HL-60 (cell line): ENCODE data around the gene MICB.

Experiments used
- DNase-seq, 2 experiments: peaks; one replicate each; pipeline ENCODE4 v3.0.0-alpha.2; 2010 to 2020; ENCODE audit warnings: low read depth in 1 of 2, low spot score in 1 of 2
- H3K27ac ChIP-seq: fragments of 250-450 bp; sonication (Bioruptor Pico); replicated peaks from 2 replicates; pipeline ENCODE4 v1.5.1; 2020; ENCODE audit warnings: mild to moderate bottlenecking, moderate library complexity
- H3K27me3 ChIP-seq: fragments of 250-450 bp; sonication (Bioruptor Pico); 2 replicates; pipeline ENCODE4 v1.5.1; 2021; ENCODE audit warnings: mild to moderate bottlenecking, moderate library complexity; ENCODE audit not compliant: insufficient read depth, poor library complexity, severe bottlenecking
- H3K4me3 ChIP-seq: replicated peaks from 2 replicates; pipeline ENCODE4 v1.5.1; 2011; ENCODE audit warnings: mild to moderate bottlenecking, control low read depth, low read length; ENCODE audit not compliant: insufficient read depth
- CTCF ChIP-seq: IDR thresholded peaks from one replicate; pipeline ENCODE4 v1.5.1; 2011; ENCODE audit warnings: low read length, control low read depth, inconsistent platforms; ENCODE audit not compliant: insufficient read depth
- GABPA ChIP-seq: IDR thresholded peaks from 2 replicates; pipeline ENCODE4 v1.6.1; 2012; ENCODE audit warnings: low read depth
- POLR2AphosphoS5 ChIP-seq: IDR thresholded peaks from 2 replicates; pipeline ENCODE4 v1.6.1; 2012; ENCODE audit warnings: low read depth
- REST ChIP-seq: IDR thresholded peaks from 2 replicates; pipeline ENCODE4 v1.6.1; 2012; ENCODE audit warnings: low read depth; ENCODE audit not compliant: insufficient replicate concordance
- SPI1 ChIP-seq: IDR thresholded peaks from 2 replicates; pipeline ENCODE4 v1.6.1; 2012; ENCODE audit warnings: low read depth, mild to moderate bottlenecking, borderline replicate concordance

MICB gene

DNA sequence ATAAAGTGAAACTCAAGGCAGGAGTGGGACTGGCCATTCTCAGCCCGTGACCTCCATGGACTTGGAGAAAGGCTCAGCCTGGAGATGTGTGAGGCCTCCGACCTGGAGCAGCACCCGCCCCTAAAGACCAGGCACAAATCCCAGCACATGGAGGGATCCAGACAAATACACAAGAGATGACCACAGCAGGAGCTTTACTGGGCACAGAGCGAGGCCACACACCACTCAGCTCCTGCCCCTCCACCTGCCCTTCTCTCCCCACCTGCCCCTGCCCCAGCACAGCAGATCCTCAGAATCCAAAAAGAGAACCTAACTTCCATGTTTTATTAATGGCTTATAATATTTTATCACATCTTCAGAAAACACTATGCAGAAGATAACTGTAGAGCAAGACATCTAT is 20.4 kb upstream of the MICB start:
- no peak overlapping the region for H3K27ac ChIP-seq
- H3K27me3 ChIP-seq: no peaks in the 10 kb centered on the region
- TF ChIP-seq CTCF (no peak), GABPA (no peak), POLR2AphosphoS5 (no peak), REST (no peak), SPI1 (no peak)
- no peak overlapping the region for H3K4me3 ChIP-seq
- DNase-seq: no peak

- DNase-seq: no peak
- H3K4me3 ChIP-seq: no peak overlapping the region
- H3K27ac ChIP-seq: no peak overlapping the region
- TF ChIP-seq REST (no peak), SPI1 (no peak), GABPA (no peak), POLR2AphosphoS5 (no peak), CTCF (no peak)
- H3K27me3 ChIP-seq: no peaks in the 10 kb centered on the region
Measured at GRCh38 chr6:31478186-31478950, 19.6 kb upstream of the MICB start.

DNA sequence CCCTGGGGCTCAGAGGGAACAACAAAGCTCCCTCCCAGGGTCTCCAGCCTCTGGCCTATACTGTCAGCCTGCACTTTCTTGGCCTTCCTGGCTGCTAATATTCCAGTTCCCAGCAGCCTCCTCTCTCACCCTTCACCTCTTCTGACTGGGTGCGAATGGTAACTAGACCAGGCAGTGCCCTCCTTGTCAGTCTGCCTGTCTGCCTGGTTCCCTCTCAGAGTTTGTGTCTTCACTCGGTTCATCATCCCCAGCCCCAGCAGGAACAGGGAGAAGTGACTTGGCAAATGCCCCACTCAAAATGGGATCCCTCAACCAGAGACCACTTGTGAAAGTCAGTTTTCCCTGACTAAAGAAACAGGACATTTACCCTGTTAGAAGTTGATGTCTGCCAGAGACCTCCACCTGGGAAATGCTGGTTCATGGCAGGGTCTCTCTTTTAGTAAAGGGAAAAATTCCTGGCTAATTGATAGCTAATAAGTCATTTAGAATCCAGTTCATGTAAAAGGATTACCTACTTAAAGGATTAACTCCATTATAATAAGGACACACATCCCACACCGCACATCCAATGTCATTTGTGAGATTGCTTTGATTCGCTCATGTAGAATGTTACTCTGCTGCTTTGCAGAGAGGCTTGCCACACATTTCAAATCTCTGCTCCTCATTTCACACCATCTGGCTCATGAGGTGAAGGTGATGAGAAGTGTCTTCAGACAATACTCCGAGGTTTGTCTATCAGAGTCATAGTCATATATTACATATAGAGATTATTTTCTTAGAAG is 18.6 kb upstream of the MICB start:
- Histone ChIP-seq H3K27ac (no peak overlapping the region), H3K4me3 (no peak overlapping the region), H3K27me3 (no peaks in the 10 kb centered on the region)
- no peak for DNase-seq
- TF ChIP-seq CTCF (no peak), SPI1 (no peak), POLR2AphosphoS5 (no peak), REST (no peak), GABPA (no peak)
